Measurements from ENCODE around the gene ITIH1.
"Not testable (repeated sequence)": the region's sequence is repeated elsewhere in the genome, so short reads cannot be mapped to it uniquely, and the experiment has no call there.

Gene ITIH1

GRCh38 chr3:52774901-52775864 lies 2.2 kb upstream of the ITIH1 start:
- peak; percentile 6 for DNase-seq

GRCh38 chr3:52775877-52776276 lies 1.5 kb upstream of the ITIH1 start:
- no peak for DNase-seq

- not testable (repeated sequence) for DNase-seq
Measured at GRCh38 chr3:52776486-52776885, 913 bp upstream of the ITIH1 start.

- no peak for DNase-seq
Measured at GRCh38 chr3:52777959-52778805, 783 bp downstream of the ITIH1 start.

- no peak for DNase-seq
Measured at GRCh38 chr3:52779011-52779836, 1.8 kb downstream of the ITIH1 start.

- no peak for DNase-seq
Measured at GRCh38 chr3:52779837-52780585, 2.6 kb downstream of the ITIH1 start.

GRCh38 chr3:52781741-52782140 lies 4.3 kb downstream of the ITIH1 start:
- no peak for DNase-seq

GRCh38 chr3:52782412-52783210 lies 5.2 kb downstream of the ITIH1 start:
- DNase-seq, result no peak

GRCh38 chr3:52783211-52783555 lies 5.8 kb downstream of the ITIH1 start:
- no peak for DNase-seq

GRCh38 chr3:52784021-52784621 lies 6.7 kb downstream of the ITIH1 start:
- DNase-seq, result no peak

GRCh38 chr3:52784931-52785590 lies 7.7 kb downstream of the ITIH1 start:
- no peak for DNase-seq

- DNase-seq, result no peak
Measured at GRCh38 chr3:52786330-52787215, 9.2 kb downstream of the ITIH1 start.

- DNase-seq, result no peak
Measured at GRCh38 chr3:52787246-52787645, 9.8 kb downstream of the ITIH1 start.

- DNase-seq, result no peak
Measured at GRCh38 chr3:52787672-52788625, 10.6 kb downstream of the ITIH1 start.

- no peak for DNase-seq
Measured at GRCh38 chr3:52788890-52789745, 11.7 kb downstream of the ITIH1 start.

GRCh38 chr3:52789746-52790040 lies 12.3 kb downstream of the ITIH1 start:
- no peak for DNase-seq

- no peak for DNase-seq
Measured at GRCh38 chr3:52790337-52790736, 12.9 kb downstream of the ITIH1 start.
